IPS-NIHi11 (cell line): ENCODE measurements around the gene SMARCA2.
A peak's percentile ranks its signal among the peaks of the same experiment; 100 is the strongest.

Experiments used
- DNase-seq: peaks from one replicate; pipeline ENCODE4 v3.0.0; 2012; ENCODE audit warnings: mixed read lengths, low spot score

Gene SMARCA2

DNA sequence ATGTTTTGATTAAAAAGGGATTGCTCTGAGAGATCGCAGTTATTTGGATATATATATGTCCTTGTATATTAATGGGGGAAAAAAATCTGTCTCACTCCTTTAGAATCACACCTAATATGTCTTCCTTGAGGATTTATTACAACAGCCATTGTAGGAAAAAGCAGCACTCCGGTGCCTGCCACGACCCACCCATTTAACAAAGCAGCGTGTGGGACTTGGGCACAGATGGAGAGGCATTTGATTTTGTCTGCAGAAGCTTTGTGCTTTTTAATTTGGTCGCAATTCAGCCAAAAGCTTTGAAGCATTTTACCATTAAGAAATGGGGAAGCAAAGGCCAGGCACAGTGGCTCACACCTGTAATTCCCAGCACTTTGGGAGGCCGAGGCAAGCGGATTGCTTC, 159.2 kb downstream of the SMARCA2 start:
- DNase-seq: no peak

DNA sequence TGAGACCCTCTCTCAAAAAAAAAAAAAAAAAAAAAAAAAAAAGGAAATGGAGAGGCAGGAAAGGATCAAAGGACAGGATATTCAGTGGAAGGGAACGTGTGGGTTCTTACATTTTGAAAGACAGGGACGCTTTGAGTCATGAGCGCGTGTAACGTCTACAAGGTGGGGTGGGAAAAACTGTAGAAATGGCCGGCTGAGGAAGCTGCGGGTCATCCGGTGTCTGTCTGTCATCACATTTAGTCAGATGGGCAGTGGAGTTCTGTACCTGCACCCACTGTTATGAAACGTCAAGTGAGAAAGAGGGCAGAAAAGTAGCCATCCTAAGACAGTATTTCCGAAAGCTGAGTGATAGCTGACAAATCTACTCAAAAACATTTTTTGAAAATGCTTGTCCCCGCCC, 159.8 kb downstream of the SMARCA2 start:
- no peak for DNase-seq

DNA sequence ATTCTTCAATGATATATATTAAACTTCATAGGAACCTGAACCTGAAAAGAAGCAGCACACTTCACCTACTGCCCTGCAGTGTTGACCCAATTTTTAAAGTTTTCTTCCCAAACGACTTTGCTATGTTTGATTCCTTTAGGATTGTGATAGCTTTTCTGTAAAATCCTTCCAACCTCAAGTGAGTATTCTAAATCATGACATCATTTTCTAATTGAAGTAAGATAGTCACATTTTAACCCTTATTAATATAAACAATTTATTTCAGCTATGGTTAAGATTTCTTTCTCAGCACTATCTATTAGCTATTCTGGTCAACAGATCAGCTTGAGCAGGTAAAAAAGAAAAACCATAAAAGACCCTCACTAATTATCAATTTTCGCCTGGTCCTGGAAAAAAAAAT, 162.0 kb downstream of the SMARCA2 start:
- no peak for DNase-seq

DNA sequence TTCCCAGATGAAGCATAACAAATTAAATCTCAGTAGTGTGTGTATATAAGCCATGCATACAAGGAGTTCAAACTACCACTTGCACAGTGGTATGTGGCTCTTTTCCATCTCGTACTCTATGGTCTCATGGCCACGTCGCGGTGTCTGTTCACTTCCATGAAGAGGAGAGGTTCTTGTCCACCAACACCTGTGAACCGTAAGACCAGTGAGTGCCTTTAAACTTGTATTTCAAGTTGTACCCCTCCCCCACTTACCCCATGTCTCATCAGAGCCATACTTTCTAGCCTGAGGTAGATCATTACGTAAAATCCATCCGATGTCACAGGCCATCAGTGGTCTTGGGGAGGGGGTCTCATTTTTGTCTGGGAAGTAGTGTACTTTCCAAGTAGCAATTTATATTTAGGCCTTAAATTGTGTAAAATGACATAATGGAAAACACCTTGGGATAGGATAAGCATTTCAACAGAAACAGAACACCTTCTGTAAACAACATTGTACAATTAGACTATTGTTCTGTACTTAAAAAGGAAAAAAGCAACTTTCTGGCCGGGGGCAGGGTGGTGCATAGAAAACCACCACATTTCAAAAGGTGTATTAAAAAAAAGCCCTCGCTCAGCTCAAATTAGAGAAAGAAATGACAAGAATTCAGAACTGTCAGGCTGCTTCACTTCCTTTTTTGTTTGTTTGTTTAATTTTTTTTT, 163.0 kb downstream of the SMARCA2 start:
- no peak for DNase-seq

DNA sequence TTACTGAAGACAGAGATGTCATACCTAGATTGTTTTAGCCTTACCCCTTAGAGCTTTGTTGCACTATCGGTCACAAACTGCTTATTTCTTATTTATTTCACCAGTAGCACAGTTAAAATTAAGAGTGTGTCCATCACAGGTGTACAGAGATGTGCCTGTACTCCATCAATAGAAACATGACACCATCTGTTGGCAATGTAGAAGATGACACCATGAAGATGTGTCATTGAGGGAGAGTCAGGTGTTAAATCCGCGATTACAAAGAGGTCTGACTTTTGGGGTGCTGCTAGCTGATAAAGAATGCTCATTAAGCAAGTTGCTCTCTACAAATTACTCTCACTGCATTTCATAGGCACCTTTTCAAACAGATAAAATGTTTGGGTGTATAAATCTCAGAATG, 164.4 kb downstream of the SMARCA2 start:
- no peak for DNase-seq

DNA sequence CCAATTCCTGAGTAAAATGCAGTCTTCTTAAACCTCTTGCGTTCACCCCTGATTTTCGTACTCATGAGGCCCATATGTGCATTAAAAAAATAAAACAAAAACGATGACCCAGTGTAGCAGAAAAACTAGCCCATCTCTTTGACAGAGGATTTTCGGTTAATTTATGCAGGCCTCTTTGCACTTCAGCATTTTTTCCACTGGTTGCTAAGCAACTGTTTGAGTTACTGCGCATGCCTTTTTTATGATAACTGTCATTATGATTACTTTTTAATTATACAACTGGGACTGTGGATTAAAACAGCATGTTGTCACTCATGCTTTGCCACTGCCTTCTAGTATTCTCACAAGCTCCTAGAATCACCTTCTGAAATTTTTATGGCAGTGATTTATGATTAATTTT, 165.0 kb downstream of the SMARCA2 start:
- no peak for DNase-seq

DNA sequence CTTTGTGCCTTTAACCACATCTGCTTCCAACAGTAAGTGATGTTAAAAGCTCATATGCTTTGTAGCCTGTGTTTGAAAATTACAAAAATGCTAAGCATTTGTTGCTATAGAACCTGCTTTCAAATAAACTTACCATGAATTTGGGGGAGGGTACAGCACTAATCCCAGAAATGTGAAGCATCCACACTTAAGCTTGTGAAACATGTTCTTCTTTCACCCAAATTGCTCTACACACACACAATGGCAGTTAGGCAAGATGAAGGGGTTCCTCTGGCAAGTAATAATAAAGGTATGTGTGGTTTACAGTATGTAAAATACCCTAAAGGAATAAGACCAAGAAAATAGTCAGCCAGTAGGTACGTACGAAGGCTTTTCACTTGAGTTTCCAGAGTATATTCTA, 165.6 kb downstream of the SMARCA2 start:
- no peak for DNase-seq

DNA sequence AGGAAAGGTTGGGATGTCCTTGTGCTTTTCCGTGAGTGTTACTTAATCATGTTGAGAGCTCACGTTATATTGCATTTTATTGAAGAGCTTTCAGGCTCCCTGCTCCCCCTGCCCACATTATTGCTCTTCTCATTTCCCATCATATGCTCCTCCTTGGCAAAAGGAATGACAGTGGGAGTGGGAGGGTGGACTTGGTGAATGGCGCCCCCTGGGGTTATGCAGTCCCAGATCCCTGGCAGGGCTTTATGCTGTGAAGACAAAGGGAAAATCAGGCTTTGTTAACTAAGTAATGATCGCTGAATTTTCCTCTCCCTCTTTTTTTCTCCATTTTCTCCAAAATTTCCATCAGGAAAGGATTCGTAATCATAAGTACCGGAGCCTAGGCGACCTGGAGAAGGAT, 166.6 kb downstream of the SMARCA2 start:
- DNase-seq: peak; percentile 69

DNA sequence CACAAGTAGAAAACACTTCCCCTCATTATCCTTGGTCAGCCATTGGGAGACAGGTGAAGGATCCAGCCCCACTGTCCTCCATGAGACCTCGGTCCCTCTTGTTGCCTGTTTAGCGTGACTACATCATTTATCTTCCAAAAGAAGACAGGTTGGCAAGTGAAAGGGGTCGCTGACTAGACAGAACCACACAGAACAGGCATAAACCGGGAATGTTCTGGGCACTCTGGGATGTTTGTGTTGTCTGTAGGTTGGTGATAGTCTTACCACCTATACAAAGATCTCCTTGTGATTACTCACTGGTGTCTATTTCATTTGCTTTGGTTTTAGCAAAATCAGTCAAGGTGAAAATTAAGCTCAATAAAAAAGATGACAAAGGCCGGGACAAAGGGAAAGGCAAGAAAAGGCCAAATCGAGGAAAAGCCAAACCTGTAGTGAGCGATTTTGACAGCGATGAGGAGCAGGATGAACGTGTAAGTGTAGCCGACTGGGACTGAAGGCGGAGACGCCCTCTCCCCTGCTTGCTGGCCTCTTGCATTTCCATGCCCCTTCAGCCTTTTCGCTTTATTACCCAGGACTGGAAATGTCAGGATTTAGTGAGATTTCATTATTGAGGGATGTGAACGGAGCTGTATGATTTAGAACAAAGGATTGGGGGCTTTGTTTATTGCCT, 175.9 kb downstream of the SMARCA2 start:
- no peak for DNase-seq

DNA sequence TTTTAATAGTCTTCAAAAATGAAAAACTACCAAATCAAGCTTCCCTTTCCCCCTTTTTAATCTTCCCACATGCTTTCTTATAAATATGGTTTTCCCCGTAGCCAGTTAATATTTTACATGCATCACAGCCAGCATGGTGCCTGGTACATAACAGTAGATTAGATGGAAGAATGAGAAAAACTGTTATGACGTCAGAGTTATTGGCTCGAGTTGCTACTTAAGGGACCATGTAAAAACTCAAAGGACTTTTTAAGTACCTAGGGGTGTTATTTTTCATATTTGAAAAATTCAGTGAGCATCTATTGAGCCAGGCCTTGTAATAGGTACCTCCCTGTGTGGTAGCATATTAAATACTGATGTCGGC, 176.4 kb downstream of the SMARCA2 start:
- DNase-seq: no peak

DNA sequence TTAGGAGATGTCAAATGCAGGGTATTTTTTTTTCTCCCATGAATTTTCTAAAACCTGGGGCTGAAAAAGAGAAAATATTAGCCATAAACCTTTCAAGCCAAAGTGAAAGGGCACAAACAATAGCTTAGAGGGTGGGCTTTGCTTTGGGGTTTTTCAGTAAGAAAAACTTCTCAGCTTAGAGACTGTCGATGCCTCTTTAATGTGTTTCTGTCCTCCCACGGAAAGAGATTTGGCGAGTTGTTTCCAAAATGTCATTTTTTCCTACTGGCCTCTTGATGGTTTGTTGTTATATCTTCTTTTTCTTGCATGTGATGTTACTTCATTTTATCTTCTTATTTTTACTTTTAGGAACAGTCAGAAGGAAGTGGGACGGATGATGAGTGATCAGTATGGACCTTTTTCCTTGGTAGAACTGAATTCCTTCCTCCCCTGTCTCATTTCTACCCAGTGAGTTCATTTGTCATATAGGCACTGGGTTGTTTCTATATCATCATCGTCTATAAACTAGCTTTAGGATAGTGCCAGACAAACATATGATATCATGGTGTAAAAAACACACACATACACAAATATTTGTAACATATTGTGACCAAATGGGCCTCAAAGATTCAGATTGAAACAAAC, 177.3 kb downstream of the SMARCA2 start:
- no peak for DNase-seq

DNA sequence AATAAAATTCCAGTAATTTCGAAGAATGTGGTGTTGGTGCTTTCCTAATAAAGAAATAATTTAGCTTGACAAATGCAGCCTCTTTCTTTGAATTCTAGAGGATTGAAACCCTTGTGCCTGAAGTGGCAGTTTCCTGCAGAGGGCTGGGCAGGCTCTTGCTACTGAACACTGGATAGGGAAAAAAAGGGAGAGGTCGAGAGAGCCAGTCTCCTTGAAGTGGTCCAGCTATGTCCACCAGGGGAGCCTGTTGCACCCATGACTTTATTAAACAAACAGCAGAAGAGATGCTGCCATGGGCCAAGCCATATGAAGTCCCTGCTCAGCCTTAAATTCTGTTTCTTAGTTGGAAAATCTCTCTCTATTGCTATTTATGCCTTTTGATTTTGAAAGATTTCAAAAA, 178.4 kb downstream of the SMARCA2 start:
- no peak for DNase-seq

DNA sequence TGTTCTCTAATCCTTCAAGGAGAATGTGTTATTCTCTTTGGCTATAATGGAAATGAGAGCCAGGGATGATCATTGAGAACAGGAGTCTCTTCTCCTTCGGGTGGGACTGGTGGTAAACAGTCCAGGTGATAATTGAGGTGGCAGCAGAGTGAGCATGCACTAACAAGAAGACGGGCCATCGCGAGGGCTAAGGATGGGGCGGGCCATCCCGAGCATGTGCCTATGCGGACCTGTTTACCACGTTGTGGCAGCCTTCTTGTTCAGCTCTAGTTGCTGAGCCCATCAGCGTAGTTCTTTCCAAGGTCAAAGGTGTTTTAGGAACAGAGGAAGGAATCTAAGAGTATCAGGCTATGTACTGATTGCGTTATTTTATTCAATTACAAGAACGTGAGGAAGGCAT, 180.1 kb downstream of the SMARCA2 start:
- no peak for DNase-seq

DNA sequence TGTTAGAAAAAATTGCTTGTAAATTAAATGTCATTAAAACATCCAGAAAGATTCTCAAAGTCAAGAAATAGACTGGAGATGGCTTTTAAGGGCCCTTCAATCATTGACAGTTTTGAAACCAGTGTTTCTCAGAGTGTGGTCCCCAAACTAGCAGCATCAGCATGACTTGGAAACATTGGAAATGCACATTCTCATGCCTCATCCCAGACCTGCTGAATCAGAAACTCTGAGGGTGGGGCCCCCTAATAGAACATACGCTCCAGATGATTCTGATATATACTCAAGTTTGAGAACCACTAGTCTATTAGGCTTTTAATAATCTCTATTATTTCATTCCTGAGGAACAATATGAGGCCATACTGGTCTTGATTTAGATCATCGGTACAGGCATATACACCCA, 181.6 kb downstream of the SMARCA2 start:
- no peak for DNase-seq

DNA sequence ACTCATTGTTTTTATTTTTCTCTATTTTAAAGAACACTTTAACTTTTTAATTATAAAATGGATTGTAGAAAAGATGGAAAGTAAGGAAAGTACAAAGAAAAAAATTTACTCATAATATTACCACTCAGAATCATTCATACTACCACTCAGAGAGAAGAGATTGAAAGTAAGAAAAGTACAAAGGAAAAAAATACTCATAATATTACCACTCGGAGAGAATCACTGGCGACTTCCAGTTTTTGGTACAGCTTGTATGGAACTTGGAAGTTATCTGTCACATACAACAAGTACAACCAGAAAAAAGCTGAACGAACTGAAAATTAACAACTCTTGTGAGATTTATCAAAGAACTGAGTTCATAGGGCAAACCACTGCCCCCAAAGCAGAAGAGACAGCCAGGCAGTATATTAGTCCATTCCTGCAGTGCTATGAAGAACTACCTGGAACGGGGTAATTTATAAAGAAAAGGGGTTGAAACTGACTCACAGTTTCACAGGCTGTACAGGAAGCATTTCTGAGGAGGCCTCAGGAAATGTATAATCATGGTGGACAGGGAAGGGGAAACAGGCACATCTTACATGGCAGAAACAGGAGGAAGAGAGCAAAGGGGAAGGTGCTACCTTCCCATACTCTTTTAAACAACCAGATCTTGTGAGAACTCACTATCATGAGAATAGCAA, 183.9 kb downstream of the SMARCA2 start:
- no peak for DNase-seq

DNA sequence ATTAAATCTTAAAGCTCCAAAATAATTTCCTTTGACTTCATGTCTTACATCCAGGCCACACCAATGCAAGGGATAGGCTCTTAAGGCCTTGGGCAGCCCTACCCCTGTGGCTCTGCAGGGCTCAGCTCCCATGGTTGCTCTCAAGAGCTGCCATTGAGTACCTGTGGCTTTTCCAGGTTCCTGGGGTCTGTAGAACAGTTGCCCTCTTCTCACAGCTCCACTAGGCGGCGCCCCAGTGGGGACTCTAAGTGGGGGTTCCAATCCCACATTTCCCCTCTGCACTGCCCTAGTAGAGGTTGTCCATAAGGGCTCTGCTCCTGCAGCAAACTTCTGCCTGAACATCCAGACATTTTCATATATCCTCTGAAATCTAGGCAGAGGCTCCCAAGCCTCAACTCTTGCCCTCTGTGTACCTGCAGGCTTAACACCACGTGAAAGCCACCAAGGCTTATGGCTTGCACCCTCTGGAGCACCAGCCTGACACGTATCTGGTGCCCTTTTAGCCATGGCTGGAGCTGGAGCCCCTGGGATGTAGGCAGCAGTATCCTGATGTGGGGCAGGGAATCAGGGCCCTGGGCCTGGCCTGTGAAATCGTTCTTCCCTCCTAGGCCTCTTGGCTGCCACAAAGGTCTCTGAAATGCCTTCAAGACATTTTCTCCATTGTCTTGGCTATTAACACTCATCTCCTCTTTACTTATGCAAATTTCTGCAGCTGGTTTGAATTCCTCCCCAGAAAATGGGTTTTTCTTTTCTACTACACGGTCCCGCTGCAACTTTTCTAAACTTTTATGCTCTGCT, 185.1 kb downstream of the SMARCA2 start:
- no peak for DNase-seq

DNA sequence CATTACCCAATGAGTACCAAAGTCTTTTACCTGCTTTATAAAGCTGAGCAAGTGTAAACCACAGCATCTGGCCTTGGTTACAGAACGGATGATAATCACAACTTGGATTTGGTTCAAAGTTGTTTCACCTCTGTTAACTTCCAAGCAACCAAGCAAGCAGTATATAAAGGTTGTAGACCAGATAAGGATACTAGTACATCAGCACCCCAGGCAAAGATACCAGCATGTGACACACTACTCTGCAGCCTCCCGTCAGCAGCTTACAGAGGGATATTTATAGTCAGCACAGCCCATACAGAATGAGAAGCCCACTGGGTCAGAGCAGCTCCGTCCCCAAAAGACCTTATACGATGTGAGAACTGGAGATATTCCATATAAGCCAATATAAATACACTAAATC, 193.3 kb downstream of the SMARCA2 start:
- DNase-seq: no peak

DNA sequence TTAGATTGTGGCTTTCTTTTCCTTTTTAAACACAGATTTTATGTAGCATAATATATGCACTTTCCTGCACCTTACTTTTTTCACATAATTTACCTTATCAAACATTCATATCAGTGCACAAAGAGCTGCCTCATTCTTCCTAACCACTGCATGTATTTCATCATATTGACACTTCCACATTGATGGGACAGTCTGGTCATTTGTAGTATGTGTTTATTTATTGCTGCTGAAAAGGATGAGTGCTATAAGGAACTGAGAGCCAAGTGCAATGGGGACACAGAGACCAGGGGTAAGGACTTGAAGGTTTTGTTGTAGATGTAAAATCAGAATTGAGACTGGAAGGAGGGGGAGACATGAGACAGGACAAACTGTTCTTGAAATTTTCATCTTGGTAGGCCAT, 193.8 kb downstream of the SMARCA2 start:
- no peak for DNase-seq

DNA sequence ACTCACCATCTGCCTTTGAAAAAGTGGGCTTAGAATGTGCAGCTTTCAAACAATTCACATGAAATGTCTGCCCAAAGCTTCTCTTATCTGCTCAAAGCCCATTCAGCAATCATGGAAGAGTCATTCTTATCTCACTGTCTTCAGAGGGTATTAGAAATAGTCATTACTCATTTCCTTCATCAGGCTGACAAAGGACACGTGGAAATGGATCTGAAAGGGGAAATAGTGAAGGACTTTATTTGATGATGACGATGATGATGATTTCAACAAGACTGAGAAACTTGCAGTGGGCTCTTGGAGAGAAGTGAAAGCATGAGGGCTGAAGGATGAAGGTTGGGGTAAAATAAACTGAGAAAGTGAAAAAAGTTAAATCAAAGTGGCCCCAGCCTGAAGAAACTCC, 194.3 kb downstream of the SMARCA2 start:
- DNase-seq: no peak

DNA sequence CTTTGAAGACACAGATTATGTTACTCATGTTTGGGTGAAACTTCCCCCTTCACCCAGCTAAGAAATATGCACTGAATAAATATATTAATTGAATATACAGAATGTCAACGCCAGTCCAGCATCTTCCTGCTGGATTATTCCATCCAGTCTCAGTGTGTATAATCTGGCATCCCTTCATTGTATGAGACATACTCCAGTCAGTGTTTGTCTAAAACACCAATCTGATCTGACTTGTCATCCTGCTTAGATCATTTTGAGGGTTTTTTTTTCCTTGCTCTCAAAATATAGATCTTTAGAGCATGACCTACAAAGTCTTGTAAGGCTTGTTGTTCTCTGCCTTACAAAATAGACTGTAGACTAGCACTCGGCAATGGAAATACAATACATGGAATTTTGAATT, 195.1 kb downstream of the SMARCA2 start:
- DNase-seq: no peak

DNA sequence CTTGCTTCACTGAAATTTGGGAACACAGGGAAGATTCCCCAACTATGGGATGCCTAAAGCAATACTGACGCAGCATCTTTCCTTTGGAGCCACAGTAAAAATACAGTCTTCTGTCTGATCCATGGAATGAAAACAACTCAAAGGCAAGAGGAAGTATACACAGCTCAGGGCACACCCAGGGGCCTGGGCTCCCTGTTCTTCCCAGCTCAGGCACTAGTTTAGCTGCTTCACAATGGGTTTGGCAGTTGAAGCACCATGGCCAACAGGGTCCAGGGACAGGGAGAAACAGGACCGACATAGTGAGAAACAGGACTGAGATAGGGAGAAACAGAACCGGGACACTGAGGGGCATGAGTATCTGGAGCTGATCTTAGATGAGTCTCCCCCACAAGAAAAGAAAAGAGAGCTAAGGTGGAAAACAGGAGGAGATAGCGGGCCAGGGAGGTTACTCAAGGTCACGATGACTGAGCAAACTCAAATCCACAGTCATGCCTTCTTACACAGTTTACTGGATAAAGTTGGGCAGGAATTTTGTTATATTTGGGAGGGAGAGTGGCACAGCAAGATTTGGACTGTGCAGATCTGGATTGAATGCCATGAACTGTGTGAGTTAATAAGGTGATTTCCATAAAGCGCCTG, 198.8 kb downstream of the SMARCA2 start:
- DNase-seq: no peak

DNA sequence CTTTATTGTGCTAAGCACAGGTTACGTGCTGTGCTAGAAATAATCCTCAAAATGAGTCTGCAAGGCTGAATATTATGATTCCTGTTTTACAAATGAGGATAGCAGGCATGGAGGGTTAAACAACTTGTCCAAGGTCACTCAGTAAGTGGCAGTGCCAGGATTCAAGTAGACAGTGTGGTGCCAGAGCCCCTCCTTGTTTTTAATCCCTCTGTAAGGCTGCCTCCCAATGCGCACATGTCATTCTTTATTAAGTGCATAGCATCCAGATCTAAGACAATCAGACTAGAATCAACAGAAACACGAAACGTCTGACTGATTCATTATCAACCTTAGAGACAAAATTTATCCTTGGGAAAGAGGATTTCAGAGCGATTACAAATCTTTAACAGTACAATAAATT, 199.6 kb downstream of the SMARCA2 start:
- DNase-seq: no peak
